Osteoblast (primary cell): ENCODE data around the gene MAP3K20. TPM values are rescaled to one million over a fixed set of nuclear protein-coding genes. Genes with fewer than 3 reads are reported as not detected.

Experiments
- DNase-seq: peaks from one replicate; pipeline ENCODE4 v3.0.0; 2011; ENCODE audit warnings: low spot score, mixed read lengths; ENCODE audit not compliant: insufficient read length; ENCODE audit errors: missing footprints
- H2AFZ ChIP-seq: 2 replicates; pipeline ENCODE4 v1.6.0; 2011; ENCODE audit warnings: mild to moderate bottlenecking, low read length
- H3K27ac ChIP-seq: 2 replicates; pipeline ENCODE4 v1.5.1; 2011; ENCODE audit warnings: mild to moderate bottlenecking, low read depth, low read length, moderate library complexity
- H3K27me3 ChIP-seq: 2 replicates; pipeline ENCODE4 v1.6.0; 2012; ENCODE audit warnings: mild to moderate bottlenecking, control low read depth, inconsistent platforms, low read length, moderate library complexity; ENCODE audit not compliant: insufficient read depth
- H3K36me3 ChIP-seq: 2 replicates; pipeline ENCODE4 v1.5.1; 2011; ENCODE audit warnings: mild to moderate bottlenecking, low read length, control low read depth, moderate library complexity; ENCODE audit not compliant: insufficient read depth
- H3K4me1 ChIP-seq: 2 replicates; pipeline ENCODE4 v1.5.1; 2011; ENCODE audit warnings: mild to moderate bottlenecking, low read length, control low read depth, moderate library complexity; ENCODE audit not compliant: insufficient read depth
- H3K4me2 ChIP-seq: 2 replicates; pipeline ENCODE4 v1.6.0; 2011; ENCODE audit warnings: mild to moderate bottlenecking, low read length; ENCODE audit not compliant: insufficient read depth
- H3K4me3 ChIP-seq: fragments of 200-600 bp; sonication (generic); 3 replicates; pipeline ENCODE4 v1.5.1; 2012; ENCODE audit warnings: mild to moderate bottlenecking, low read length, inconsistent platforms; ENCODE audit not compliant: insufficient read depth
- H3K79me2 ChIP-seq: 2 replicates; pipeline ENCODE4 v1.6.0; 2012; ENCODE audit warnings: mild to moderate bottlenecking, low read length, control low read depth, inconsistent platforms; ENCODE audit not compliant: insufficient read depth
- H3K9me3 ChIP-seq: 2 replicates; pipeline ENCODE4 v1.5.1; 2011; ENCODE audit warnings: low read depth, low read length, control low read depth
- H4K20me1 ChIP-seq: 2 replicates; pipeline ENCODE4 v1.6.0; 2012; ENCODE audit warnings: mild to moderate bottlenecking, low read length, control low read depth; ENCODE audit not compliant: insufficient read depth
- total RNA-seq: library from RNA; depleted of rRNA; stranded (reverse); fragments of >200 nt; gene quantifications from 2 replicates; pipeline ENCODE4 v1.2.3, GENCODE V29; 2012
- TF ChIP-seq, protein P1 (sequence below): IDR thresholded peaks from 2 replicates; pipeline ENCODE4 v1.5.1; 2011; ENCODE audit warnings: mild to moderate bottlenecking, low read depth, low read length, moderate library complexity; ENCODE audit errors: extremely low read depth

MAP3K20 gene
- total RNA-seq, 1 donor, result 56.1 TPM

DNA sequence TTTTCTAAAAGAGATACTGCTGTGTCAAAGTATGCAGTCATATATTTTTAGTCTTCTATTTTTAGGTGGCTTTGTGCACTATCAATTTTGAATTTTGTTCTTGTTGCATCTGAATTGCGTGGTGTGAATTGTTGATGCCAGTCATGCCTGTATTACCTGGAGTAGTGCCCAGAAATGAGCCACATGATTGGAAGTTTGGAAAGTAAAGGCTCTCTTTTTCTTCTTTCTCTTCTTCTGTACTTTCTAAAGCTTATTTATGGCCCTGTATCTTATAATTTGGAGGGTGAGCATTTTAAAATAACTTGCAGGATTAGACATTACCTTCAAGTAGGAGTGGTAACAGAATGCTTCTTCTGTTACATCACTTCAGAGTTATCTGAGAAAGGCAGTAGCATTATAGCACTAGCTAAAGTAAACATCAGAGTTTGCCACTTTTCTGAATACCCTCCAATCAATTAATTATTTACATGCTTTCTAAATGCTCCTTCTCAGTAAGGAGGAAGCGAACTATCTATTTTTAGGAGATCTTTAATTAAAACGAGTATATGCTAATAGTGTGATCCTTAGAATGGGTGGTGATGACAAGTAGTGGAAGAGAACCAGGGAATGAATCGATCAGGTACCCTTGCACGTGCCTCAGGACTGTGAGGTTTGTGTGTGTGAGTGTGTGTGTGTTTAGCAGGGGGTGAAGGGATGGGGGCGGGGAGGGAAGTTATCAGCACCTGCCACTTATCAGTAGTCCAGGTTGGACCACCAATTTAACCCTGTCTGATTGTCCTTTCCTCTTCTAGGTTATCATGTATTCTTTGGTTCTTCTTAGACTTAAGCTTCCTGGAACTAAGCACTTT is 112.5 kb downstream of the MAP3K20 start:
- no peak overlapping the region for H2AFZ ChIP-seq
- H3K27ac ChIP-seq, result peak overlapping the region; percentile 58
- H3K27me3 ChIP-seq, result no peaks in the 10 kb centered on the region
- TF ChIP-seq, protein P1, sequence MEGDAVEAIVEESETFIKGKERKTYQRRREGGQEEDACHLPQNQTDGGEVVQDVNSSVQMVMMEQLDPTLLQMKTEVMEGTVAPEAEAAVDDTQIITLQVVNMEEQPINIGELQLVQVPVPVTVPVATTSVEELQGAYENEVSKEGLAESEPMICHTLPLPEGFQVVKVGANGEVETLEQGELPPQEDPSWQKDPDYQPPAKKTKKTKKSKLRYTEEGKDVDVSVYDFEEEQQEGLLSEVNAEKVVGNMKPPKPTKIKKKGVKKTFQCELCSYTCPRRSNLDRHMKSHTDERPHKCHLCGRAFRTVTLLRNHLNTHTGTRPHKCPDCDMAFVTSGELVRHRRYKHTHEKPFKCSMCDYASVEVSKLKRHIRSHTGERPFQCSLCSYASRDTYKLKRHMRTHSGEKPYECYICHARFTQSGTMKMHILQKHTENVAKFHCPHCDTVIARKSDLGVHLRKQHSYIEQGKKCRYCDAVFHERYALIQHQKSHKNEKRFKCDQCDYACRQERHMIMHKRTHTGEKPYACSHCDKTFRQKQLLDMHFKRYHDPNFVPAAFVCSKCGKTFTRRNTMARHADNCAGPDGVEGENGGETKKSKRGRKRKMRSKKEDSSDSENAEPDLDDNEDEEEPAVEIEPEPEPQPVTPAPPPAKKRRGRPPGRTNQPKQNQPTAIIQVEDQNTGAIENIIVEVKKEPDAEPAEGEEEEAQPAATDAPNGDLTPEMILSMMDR, result no peak
- H3K4me3 ChIP-seq, result no peak overlapping the region
- H3K9me3 ChIP-seq, result no peaks in the 10 kb centered on the region
- peak overlapping the region; percentile 23 for H3K4me2 ChIP-seq
- peaks cover 2% of the 10 kb centered on the region for H3K36me3 ChIP-seq
- H4K20me1 ChIP-seq, result no peaks in the 10 kb centered on the region
- H3K79me2 ChIP-seq, result peaks cover 14% of the 10 kb centered on the region
- peaks cover 55% of the 10 kb centered on the region for H3K4me1 ChIP-seq
- no peak for DNase-seq

DNA sequence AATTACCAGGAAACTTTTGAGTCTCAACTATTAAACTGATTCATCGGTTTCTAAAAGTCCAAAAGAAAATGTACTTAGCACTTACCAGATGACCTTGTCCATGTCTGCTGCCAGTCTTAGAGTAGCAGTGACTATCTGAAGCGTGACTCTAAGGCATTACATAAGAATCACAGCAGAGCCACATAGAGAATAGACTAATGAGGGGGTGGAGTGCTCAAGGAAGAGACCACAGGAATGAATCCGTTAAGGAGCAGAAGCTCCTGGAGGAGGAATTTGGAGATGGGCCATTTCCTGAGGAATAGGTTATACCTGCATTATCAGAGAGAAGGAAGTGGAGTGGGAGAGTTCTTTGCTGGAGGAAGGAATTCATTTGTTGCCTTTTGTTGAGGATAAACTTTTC is 116.0 kb downstream of the MAP3K20 start:
- Histone ChIP-seq H4K20me1 (no peaks in the 10 kb centered on the region), H3K79me2 (peaks cover 16% of the 10 kb centered on the region), H3K36me3 (peaks cover 9% of the 10 kb centered on the region), H3K9me3 (no peaks in the 10 kb centered on the region), H3K27me3 (no peaks in the 10 kb centered on the region), H3K4me2 (peak overlapping the region; percentile 21), H2AFZ (no peak overlapping the region), H3K4me1 (peaks cover 41% of the 10 kb centered on the region), H3K4me3 (no peak overlapping the region), H3K27ac (peak overlapping the region; percentile 63)
- DNase-seq, result no peak
- TF ChIP-seq, protein P1, result no peak

DNA sequence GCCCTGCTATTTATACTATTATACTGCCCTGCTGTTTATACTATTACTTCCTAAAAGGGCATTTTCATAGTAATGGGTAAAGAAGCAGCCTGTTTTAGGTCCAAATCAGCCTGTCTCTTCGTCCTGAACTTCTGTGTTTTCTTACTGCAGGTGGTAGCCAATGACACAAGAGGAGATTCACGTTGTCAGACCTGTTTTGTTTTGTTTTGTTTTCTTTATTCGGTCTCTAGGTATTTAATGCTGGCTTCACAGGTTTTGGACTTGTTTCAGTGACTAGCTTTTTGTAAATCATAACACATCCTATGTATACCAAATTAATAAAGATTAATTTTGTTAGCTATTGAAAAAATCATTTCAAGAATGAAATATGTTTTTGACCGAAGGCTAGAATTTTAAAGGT is 116.4 kb downstream of the MAP3K20 start:
- no peak overlapping the region for H3K4me3 ChIP-seq
- no peak overlapping the region for H2AFZ ChIP-seq
- peaks cover 9% of the 10 kb centered on the region for H3K36me3 ChIP-seq
- no peaks in the 10 kb centered on the region for H3K27me3 ChIP-seq
- DNase-seq, result no peak
- peak overlapping the region; percentile 63 for H3K27ac ChIP-seq
- H3K9me3 ChIP-seq, result no peaks in the 10 kb centered on the region
- H3K4me1 ChIP-seq, result peaks cover 41% of the 10 kb centered on the region
- H4K20me1 ChIP-seq, result no peaks in the 10 kb centered on the region
- TF ChIP-seq, protein P1, result no peak
- H3K4me2 ChIP-seq, result no peak overlapping the region
- peaks cover 13% of the 10 kb centered on the region for H3K79me2 ChIP-seq

DNA sequence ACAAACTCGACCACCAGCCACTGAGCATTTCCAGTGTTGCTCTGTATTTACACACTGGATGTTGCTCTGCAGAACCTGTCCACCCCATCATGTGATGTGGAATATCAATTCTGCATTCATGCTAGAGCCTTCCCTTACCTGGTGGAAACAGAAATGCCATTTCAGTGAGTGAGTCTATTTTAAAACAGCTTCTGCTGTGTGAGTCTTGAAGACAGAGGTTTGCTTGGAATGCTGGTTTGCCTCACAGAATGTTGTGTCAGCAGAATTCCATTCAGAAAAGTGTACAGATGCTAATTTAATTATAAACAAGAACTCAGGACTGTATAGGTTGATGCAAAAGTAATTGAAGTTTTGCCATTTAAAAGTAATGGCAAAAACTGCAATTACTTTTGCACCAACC is 118.3 kb downstream of the MAP3K20 start:
- Histone ChIP-seq H2AFZ (no peak overlapping the region), H3K9me3 (no peaks in the 10 kb centered on the region), H3K27ac (no peak overlapping the region), H3K4me2 (no peak overlapping the region), H3K27me3 (no peaks in the 10 kb centered on the region), H3K36me3 (peaks cover 19% of the 10 kb centered on the region), H3K79me2 (peaks cover 9% of the 10 kb centered on the region), H4K20me1 (no peaks in the 10 kb centered on the region), H3K4me3 (no peak overlapping the region), H3K4me1 (peaks cover 24% of the 10 kb centered on the region)
- DNase-seq, result no peak
- TF ChIP-seq, protein P1, result no peak
